ENCODE results near the gene OR6N2. TPM values are rescaled to one million over a fixed set of nuclear protein-coding genes. Genes with fewer than 3 reads are reported as not detected.

Gene OR6N2
- total and polyA plus RNA-seq, 7 donors = not detected

DNA sequence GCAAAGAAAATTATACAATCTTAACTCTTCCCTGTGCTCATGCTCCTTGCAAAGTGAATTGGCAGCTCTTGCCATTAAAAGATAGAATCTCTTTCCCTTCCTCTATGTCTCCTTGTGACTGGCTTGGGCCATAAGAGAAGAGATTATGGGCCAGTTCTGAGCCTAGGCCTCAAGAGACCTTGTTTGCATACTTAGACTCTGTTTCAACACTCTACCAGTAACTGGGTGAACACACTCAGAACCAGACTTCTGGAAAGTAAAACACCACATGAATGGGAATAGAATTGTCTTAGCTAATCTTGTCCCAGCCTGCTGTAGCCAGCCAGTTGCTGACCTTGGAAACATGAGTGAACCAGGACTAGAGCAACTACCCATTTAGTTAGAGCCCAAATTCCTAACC, 45.2 kb downstream of the OR6N2 start:
- Histone ChIP-seq H3K4me3 (no peak overlapping the region), H3K27me3 (ENCODE audit: insufficient read depth in 3 of 3, low read length in 2 of 3) (no peaks in the 10 kb centered on the region), H3K9me3 (no peaks in the 10 kb centered on the region), H3K27ac (no peak overlapping the region), H3K4me1 (no peaks in the 10 kb centered on the region), H3K36me3 (ENCODE audit: insufficient read depth in 1 of 2, low read depth in 1 of 2) (no peaks in the 10 kb centered on the region)
- DNase-seq = no peak
- TF ChIP-seq, protein P1, sequence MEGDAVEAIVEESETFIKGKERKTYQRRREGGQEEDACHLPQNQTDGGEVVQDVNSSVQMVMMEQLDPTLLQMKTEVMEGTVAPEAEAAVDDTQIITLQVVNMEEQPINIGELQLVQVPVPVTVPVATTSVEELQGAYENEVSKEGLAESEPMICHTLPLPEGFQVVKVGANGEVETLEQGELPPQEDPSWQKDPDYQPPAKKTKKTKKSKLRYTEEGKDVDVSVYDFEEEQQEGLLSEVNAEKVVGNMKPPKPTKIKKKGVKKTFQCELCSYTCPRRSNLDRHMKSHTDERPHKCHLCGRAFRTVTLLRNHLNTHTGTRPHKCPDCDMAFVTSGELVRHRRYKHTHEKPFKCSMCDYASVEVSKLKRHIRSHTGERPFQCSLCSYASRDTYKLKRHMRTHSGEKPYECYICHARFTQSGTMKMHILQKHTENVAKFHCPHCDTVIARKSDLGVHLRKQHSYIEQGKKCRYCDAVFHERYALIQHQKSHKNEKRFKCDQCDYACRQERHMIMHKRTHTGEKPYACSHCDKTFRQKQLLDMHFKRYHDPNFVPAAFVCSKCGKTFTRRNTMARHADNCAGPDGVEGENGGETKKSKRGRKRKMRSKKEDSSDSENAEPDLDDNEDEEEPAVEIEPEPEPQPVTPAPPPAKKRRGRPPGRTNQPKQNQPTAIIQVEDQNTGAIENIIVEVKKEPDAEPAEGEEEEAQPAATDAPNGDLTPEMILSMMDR (IDR thresholded peaks at IDR 0.05) = no peak
- intact Hi-C loops (cut with DNase I) = no loop called here
- no peak for ATAC-seq

DNA sequence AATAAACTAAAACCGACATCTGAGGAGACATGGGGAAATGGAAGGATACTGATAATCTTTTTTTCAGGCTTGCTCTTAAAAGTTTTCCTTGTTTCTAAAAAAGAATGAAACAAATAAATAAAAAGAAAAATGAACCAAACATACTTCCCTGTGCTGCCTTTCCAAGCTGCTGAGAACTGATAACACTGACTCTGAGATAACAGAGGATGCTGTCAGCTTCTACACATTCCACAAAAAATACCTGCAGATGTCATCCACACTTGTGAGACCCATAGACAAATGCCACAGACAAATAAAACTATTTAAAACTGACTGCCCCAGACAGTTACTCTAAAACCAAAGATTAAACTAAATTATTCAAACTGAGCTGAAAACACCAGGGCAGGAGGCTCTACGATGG, 48.5 kb downstream of the OR6N2 start:
- Histone ChIP-seq H3K36me3 (ENCODE audit: insufficient read depth in 1 of 2, low read depth in 1 of 2) (no peaks in the 10 kb centered on the region), H3K9me3 (no peaks in the 10 kb centered on the region), H3K4me1 (no peaks in the 10 kb centered on the region), H3K4me3 (no peak overlapping the region), H3K27me3 (ENCODE audit: insufficient read depth in 3 of 3, low read length in 2 of 3) (no peaks in the 10 kb centered on the region), H3K27ac (no peak overlapping the region)
- WGBS, 3 donors = 64 to 68% (median 67%) methylated on average over 2 of the region's 2 CpGs
- intact Hi-C loops (cut with DNase I) = no loop called here
- no peak for DNase-seq
- TF ChIP-seq, protein P1 (IDR thresholded peaks at IDR 0.05) = no peak
- ATAC-seq = no peak

DNA sequence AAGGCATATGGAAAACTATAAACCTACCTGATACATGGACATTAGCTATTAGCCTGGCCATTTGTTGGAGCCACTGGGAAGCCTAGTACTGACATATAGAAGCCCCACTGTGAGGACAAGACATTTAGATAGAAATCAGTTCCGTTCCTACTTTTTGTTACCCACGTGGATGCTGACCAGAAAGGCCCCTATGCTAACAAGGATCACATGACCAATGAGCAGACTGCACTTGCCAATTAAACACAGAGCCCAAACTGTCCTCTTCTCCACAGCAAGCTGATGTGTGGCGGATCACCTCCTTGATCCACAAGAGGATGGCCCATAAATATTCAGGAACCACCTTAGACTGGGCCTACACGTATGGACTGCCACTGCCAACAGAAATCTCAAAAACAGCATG, 49.3 kb downstream of the OR6N2 start:
- intact Hi-C loops (cut with DNase I) = no loop called here
- ATAC-seq (no peak), DNase-seq (no peak)
- Histone ChIP-seq H3K9me3 (no peaks in the 10 kb centered on the region), H3K27ac (no peak overlapping the region), H3K27me3 (ENCODE audit: insufficient read depth in 3 of 3, low read length in 2 of 3) (no peaks in the 10 kb centered on the region), H3K4me3 (no peak overlapping the region), H3K36me3 (ENCODE audit: insufficient read depth in 1 of 2, low read depth in 1 of 2) (no peaks in the 10 kb centered on the region), H3K4me1 (no peaks in the 10 kb centered on the region)
- 71 to 79% (median 78%) methylated on average over 4 of the region's 4 CpGs for WGBS, 3 donors
- TF ChIP-seq, protein P1 (IDR thresholded peaks at IDR 0.05) = no peak

DNA sequence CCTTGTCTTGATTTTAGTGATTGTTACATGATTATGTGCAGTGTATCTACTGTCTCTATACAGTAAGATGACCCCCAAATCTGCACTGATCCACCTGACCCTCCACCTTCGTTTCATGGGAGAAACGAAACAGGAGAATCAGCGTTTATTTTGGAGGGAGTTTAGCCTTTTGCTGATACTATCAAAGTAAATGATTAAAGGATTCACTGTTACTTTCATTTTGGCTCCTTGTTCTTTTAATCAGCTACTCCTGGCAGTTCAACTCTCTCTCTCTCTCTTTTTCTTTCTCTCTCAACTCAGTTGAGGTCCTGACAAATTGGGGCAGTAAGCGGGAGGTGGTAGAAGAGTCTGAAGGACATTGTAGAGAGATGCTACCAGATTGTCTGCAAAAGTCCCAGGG, 50.6 kb downstream of the OR6N2 start:
- H3K27ac ChIP-seq = no peak overlapping the region
- no peaks in the 10 kb centered on the region for H3K27me3 ChIP-seq (ENCODE audit: insufficient read depth in 3 of 3, low read length in 2 of 3)
- no peaks in the 10 kb centered on the region for H3K36me3 ChIP-seq (ENCODE audit: insufficient read depth in 1 of 2, low read depth in 1 of 2)
- DNase-seq (no peak), ATAC-seq (no peak)
- TF ChIP-seq, protein P1 (IDR thresholded peaks at IDR 0.05) = no peak
- no peaks in the 10 kb centered on the region for H3K4me1 ChIP-seq
- intact Hi-C loops (cut with DNase I) = no loop called here
- WGBS, 3 donors = 76 to 90% (median 81%) methylated on average over 4 of the region's 4 CpGs
- H3K9me3 ChIP-seq = no peaks in the 10 kb centered on the region
- no peak overlapping the region for H3K4me3 ChIP-seq

DNA sequence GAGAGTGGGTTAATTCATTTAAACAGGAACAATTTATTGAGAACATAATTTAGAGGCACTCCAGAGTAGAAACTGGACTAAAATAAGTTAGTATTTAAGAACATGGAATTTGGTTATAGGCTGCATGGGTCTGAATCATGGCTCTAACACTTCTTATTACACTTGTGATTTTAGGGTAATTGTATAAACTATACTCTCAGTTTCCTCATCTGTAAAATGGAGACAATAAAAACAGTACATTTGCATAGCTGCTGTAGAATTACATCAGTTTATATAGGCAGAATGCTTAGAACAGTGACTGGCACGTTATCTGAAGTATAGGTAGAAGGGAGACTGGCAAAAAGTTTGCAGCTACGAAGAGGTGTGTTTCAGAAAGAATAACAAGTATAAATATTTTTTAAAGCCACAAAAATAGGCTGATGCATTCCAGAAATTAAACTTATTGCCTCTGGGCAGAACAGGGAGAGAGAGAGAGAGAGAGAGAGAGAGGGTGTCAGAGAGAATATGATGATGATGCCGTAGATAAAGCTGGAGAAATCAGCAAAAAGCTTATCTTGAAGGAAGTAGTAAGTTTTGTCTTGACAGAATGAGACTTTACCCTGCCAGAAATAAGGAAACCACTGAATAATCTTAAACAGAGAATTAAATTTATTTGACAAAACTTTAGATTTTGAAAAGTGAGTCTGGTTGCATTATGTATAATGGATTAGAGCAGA, 52.3 kb downstream of the OR6N2 start:
- no peaks in the 10 kb centered on the region for H3K36me3 ChIP-seq (ENCODE audit: insufficient read depth in 1 of 2, low read depth in 1 of 2)
- no peak overlapping the region for H3K27ac ChIP-seq
- no peaks in the 10 kb centered on the region for H3K27me3 ChIP-seq (ENCODE audit: insufficient read depth in 3 of 3, low read length in 2 of 3)
- TF ChIP-seq, protein P1 (IDR thresholded peaks at IDR 0.05) = no peak
- H3K9me3 ChIP-seq = no peaks in the 10 kb centered on the region
- no peak for DNase-seq
- intact Hi-C loops (cut with DNase I) = no loop called here
- ATAC-seq = no peak
- H3K4me1 ChIP-seq = no peaks in the 10 kb centered on the region
- WGBS, 3 donors = 64 to 74% (median 66%) methylated on average over 3 of the region's 3 CpGs
- H3K4me3 ChIP-seq = no peak overlapping the region
